Pancreas (tissue), 10 donors: ENCODE data around the gene ANAPC5. TPM values are rescaled to one million over a fixed set of nuclear protein-coding genes. Genes with fewer than 3 reads are reported as not detected.

Experiments
- ATAC-seq, 4 donors: fragments of 200-7000 bp; cut with Tn5 transposase; one replicate each; pipeline versions ENCODE4 v1.8.0 to v1.9.1; 2020; ENCODE audit warnings: mild to moderate bottlenecking in 4 of 4, moderate library complexity in 4 of 4
- DNase-seq, 6 donors: peaks; one replicate each; pipeline ENCODE4 v3.0.0-alpha.2; 2020
- FAIRE-seq: peaks from 2 replicates; lab custom pipeline; 2012; peaks lifted over from hg19 to GRCh38; lab: Jason Lieb, UNC
- H3K27ac ChIP-seq, 4 donors: fragments of 200-600 bp; sonication (generic); 1 replicate in 3 of 4; 2 replicates in 1 of 4; pipeline versions ENCODE4 v1.5.0 to v1.8.0; 2020
- H3K27me3 ChIP-seq, 4 donors: fragments of 200-600 bp; one replicate each; pipeline ENCODE4 v1.8.0; 2021
- H3K36me3 ChIP-seq, 3 donors: fragments of 200-600 bp; sonication (generic) in 1 of 3; one replicate each; pipeline versions ENCODE4 v1.5.0 to v1.8.0; 2020 to 2021
- H3K4me1 ChIP-seq, 3 donors: fragments of 200-600 bp; one replicate each; pipeline ENCODE4 v1.8.0; 2021
- H3K4me3 ChIP-seq, 4 donors: fragments of 200-600 bp; sonication (generic) in 2 of 4; one replicate each; pipeline versions ENCODE4 v1.5.0 to v1.8.0; 2020 to 2021
- H3K9me3 ChIP-seq, 4 donors: fragments of 200-600 bp; one replicate each; pipeline ENCODE4 v1.8.0; 2021
- WGBS, 2 donors: extraction: QIAGEN DNeasy Blood & Tissue Kit; methylation state at CpG; one replicate each; pipeline ENCODE4 v1.1.7; 2013; 5-methylcytosine and 5-hydroxymethylcytosine counted together
- intact Hi-C, 3 donors: fragments of 100-400 bp; cut with DNase I; formaldehyde crosslinking; loops; one replicate each; pipeline versions ENCODE4 v1.11.1 to v1.14.2; 2022
- polyA plus RNA-seq, 2 donors: library from polyadenylated mRNA; stranded (reverse); fragments of 200-250 nt; gene quantifications; one replicate each; pipeline ENCODE4 v1.2.3, GENCODE V29; 2013
- total RNA-seq, 6 donors: library from RNA; stranded (reverse); fragmentation: NEBNext Ultra II Directional in 4 of 6; extraction: Animal tissue kit (Norgen Biotek cat#: 25700) in 4 of 6; gene quantifications; one replicate each; pipeline versions ENCODE4 v1.2.1 to v1.2.4, GENCODE V29; 2021 to 2023
- TF ChIP-seq, protein P1 (sequence below), 4 donors: fragments of 200-600 bp; sonication (generic) in 3 of 4; IDR thresholded peaks; one replicate each; pipeline versions ENCODE4 v1.5.0 to v1.8.0; 2021; ENCODE audit warnings: antibody characterized with exemption in 4 of 4
- donor health status: healthy with polysubstance abuse.
- donor health status: DM: no; HTN: no; CAD: no; lungs with moderate emphysema.
- donor health status: DM: no; HTN: no; CAD: no.
- donor health status: control.
- donor health status: control.
- donor health status: Bipolar disorder and iron deficiency.
- donor health status: DM: yes; HTN: yes; CAD: no.
- donor health status: DM: no; HTN: no; CAD: no.
- donor health status: DM: no; HTN: no; CAD: no.
- donor health status: DM: yes; HTN: yes; CAD: no.

The ANAPC5 gene
- total and polyA plus RNA-seq, 8 donors = 58.0 to 183 (median 75.4) TPM

DNA sequence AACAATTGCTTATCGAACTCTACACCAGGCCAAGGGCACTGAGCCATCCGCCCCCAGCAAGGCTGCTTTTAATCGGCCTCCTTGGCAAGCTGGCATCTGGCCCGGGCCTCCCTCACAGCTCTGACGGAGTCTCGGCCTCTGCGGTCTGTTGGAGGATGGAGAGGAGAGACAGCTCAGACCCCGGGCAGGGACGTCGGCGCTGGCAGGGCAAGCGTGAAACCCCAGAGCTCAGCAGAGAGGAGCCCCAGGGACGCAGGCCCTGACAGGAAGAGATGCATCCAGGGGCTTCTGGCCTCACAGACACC is 73.2 kb downstream of the ANAPC5 start:
- Histone ChIP-seq H3K27ac (peak overlapping the region in 3 of 4 donors; percentile 35 to 62 (median 39)), H3K4me1 (peaks cover 4 to 8% (median 4%) of the 10 kb centered on the region in 3 donors), H3K27me3 (no peaks in the 10 kb centered on the region), H3K9me3 (no peaks in the 10 kb centered on the region), H3K4me3 (no peak overlapping the region), H3K36me3 (peaks cover 0 to 3% (median under 1%) of the 10 kb centered on the region in 3 donors)
- FAIRE-seq = no peak
- TF ChIP-seq, protein P1, sequence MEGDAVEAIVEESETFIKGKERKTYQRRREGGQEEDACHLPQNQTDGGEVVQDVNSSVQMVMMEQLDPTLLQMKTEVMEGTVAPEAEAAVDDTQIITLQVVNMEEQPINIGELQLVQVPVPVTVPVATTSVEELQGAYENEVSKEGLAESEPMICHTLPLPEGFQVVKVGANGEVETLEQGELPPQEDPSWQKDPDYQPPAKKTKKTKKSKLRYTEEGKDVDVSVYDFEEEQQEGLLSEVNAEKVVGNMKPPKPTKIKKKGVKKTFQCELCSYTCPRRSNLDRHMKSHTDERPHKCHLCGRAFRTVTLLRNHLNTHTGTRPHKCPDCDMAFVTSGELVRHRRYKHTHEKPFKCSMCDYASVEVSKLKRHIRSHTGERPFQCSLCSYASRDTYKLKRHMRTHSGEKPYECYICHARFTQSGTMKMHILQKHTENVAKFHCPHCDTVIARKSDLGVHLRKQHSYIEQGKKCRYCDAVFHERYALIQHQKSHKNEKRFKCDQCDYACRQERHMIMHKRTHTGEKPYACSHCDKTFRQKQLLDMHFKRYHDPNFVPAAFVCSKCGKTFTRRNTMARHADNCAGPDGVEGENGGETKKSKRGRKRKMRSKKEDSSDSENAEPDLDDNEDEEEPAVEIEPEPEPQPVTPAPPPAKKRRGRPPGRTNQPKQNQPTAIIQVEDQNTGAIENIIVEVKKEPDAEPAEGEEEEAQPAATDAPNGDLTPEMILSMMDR (IDR thresholded peaks at IDR 0.05) = no peak
- DNase-seq = peak in 5 of 6 donors; percentile 50 to 76 (median 66)
- WGBS, 2 donors = 39 to 49% methylated on average over 13 of the region's 13 CpGs
- intact Hi-C loops = no loop called here
- ATAC-seq = peak; percentile 16 to 62 (median 60)

- no peak overlapping the region for H3K4me3 ChIP-seq
- DNase-seq = peak in 1 of 6 donors; percentile 46
- no peaks in the 10 kb centered on the region for H3K27me3 ChIP-seq
- TF ChIP-seq, protein P1 (IDR thresholded peaks at IDR 0.05) = no peak
- H3K36me3 ChIP-seq = peaks cover 0 to 5% (median 5%) of the 10 kb centered on the region in 3 donors
- intact Hi-C loops = no loop called here
- peaks cover 4 to 8% (median 4%) of the 10 kb centered on the region in 3 donors for H3K4me1 ChIP-seq
- H3K27ac ChIP-seq = peak overlapping the region in 3 of 4 donors; percentile 35 to 62 (median 39)
- H3K9me3 ChIP-seq = no peaks in the 10 kb centered on the region
- 82 to 85% methylated on average over 15 of the region's 15 CpGs for WGBS, 2 donors
- peak; percentile 33 to 53 (median 43) for ATAC-seq
- no peak for FAIRE-seq
Observed at GRCh38 chr12:121278169-121279070, 73.8 kb downstream of the ANAPC5 start.

GRCh38 chr12:121277374-121277759 is 74.8 kb downstream of the ANAPC5 start:
- no peak overlapping the region for H3K4me3 ChIP-seq
- intact Hi-C loops = no loop called here
- H3K27me3 ChIP-seq = no peaks in the 10 kb centered on the region
- WGBS, 2 donors = 81 to 96% methylated on average over 6 of the region's 6 CpGs
- H3K4me1 ChIP-seq = peaks cover 4 to 8% (median 4%) of the 10 kb centered on the region in 3 donors
- peaks cover 0 to 5% (median 5%) of the 10 kb centered on the region in 3 donors for H3K36me3 ChIP-seq
- H3K27ac ChIP-seq = no peak overlapping the region
- ATAC-seq (no peak), FAIRE-seq (no peak), DNase-seq (no peak)
- TF ChIP-seq, protein P1 (IDR thresholded peaks at IDR 0.05) = no peak
- H3K9me3 ChIP-seq = no peaks in the 10 kb centered on the region

- intact Hi-C loops = no loop called here
- Histone ChIP-seq H3K4me1 (peaks cover 3 to 5% (median 3%) of the 10 kb centered on the region in 3 donors), H3K9me3 (no peaks in the 10 kb centered on the region), H3K27me3 (no peaks in the 10 kb centered on the region), H3K4me3 (no peak overlapping the region), H3K36me3 (peaks cover 0 to 5% (median 5%) of the 10 kb centered on the region in 3 donors), H3K27ac (no peak overlapping the region)
- DNase-seq = no peak
- ATAC-seq = no peak
- FAIRE-seq = no peak
- WGBS, 2 donors = 95 to 97% methylated on average over 27 to 35 of the region's 35 CpGs
- TF ChIP-seq, protein P1 (IDR thresholded peaks at IDR 0.05) = no peak
Observed at GRCh38 chr12:121274036-121274763, 78.0 kb downstream of the ANAPC5 start.
